Panc1 (cell line): ENCODE measurements around the gene HGFAC. TPM values are rescaled to one million over a fixed set of nuclear protein-coding genes. Genes with fewer than 3 reads are reported as not detected.

Source experiments
- ATAC-seq: fragments of 200-7000 bp; cut with Tn5 transposase; 2 replicates; pipeline ENCODE4 v1.9.1; 2020; ENCODE audit warnings: mild to moderate bottlenecking, moderate library complexity
- BruUV-seq: library from RNA; stranded (reverse); fragments of 400-500 nt; replicated peaks from 2 replicates; lab custom pipeline; 2021; lab: Mats Ljungman, UMichigan
- CTCF ChIA-PET: fragments of 300-600 bp; sonication (Branson Sonifier 250); formaldehyde crosslinking; loops from one replicate; lab custom pipeline; 2022; ENCODE audit warnings: antibody characterized with exemption; lab: Charles Lee
- POLR2A ChIA-PET: fragments of 300-600 bp; sonication (Branson Sonifier 250); formaldehyde crosslinking; loops from one replicate; lab custom pipeline; 2022; ENCODE audit warnings: antibody characterized with exemption; lab: Charles Lee
- DNase-seq: peaks from one replicate; pipeline ENCODE4 v3.0.0-alpha.2; 2010; ENCODE audit warnings: low read depth, low spot score
- H3K27ac ChIP-seq: 2 replicates; pipeline ENCODE4 v1.5.1; 2011; ENCODE audit warnings: mild to moderate bottlenecking, low read length, inconsistent platforms
- H3K27me3 ChIP-seq: fragments of 200-500 bp; sonication (Bioruptor generic); 2 replicates; pipeline ENCODE4 v1.6.0; 2014; ENCODE audit warnings: low read length, inconsistent platforms; ENCODE audit not compliant: control insufficient read depth, insufficient read depth
- H3K36me3 ChIP-seq: fragments of 200-500 bp; sonication (Bioruptor generic); 2 replicates; pipeline ENCODE4 v1.5.1; 2014; ENCODE audit warnings: inconsistent platforms, mild to moderate bottlenecking, low read length, moderate library complexity; ENCODE audit not compliant: control insufficient read depth, insufficient read depth
- H3K4me1 ChIP-seq: 2 replicates; pipeline ENCODE4 v1.5.1; 2011; ENCODE audit warnings: inconsistent platforms, mild to moderate bottlenecking, low read length, moderate library complexity; ENCODE audit not compliant: control insufficient read depth, insufficient read depth
- H3K4me3 ChIP-seq, 2 experiments: 2 replicates each; pipeline ENCODE4 v1.5.1; 2011 to 2012; ENCODE audit warnings: low read depth in 2 of 2, low read length in 2 of 2, mild to moderate bottlenecking in 2 of 2, inconsistent platforms in 1 of 2, moderate library complexity in 1 of 2
- H3K9me3 ChIP-seq: fragments of 200-500 bp; sonication (Bioruptor generic); 2 replicates; pipeline ENCODE4 v1.5.1; 2014; ENCODE audit warnings: low read depth, mild to moderate bottlenecking, inconsistent platforms, low read length, moderate library complexity; ENCODE audit not compliant: control insufficient read depth, insufficient read depth
- CTCF ChIP-seq: fragments of 450-650 bp; IDR thresholded peaks from 2 replicates; pipeline ENCODE4 v1.5.1; 2017; ENCODE audit warnings: mild to moderate bottlenecking
- POLR2AphosphoS5 ChIP-seq: IDR thresholded peaks from 2 replicates; pipeline ENCODE4 v1.6.1; 2012; ENCODE audit warnings: mild to moderate bottlenecking, low read depth, low read length, moderate library complexity
- REST ChIP-seq, 2 experiments: IDR thresholded peaks; 2 replicates each; pipeline ENCODE4 v1.6.1; 2011 to 2012; ENCODE audit warnings: low read depth in 2 of 2, control low read depth in 1 of 2, low read length in 1 of 2, mild to moderate bottlenecking in 1 of 2, moderate library complexity in 1 of 2; ENCODE audit not compliant: insufficient read depth in 1 of 2
- SIN3A ChIP-seq: IDR thresholded peaks from 2 replicates; pipeline ENCODE4 v1.6.1; 2012; ENCODE audit warnings: low read depth, mild to moderate bottlenecking, low read length, moderate library complexity, borderline replicate concordance; ENCODE audit not compliant: insufficient read depth
- TCF7L2 ChIP-seq: IDR thresholded peaks from 2 replicates; pipeline ENCODE4 v1.6.1; 2011; ENCODE audit warnings: mild to moderate bottlenecking, low read depth, low read length, inconsistent platforms
- in situ Hi-C: cut with HindIII; loops from 2 replicates; pipeline ENCODE4 v1.10.0; 2016; ENCODE audit warnings: low sequenced_read_pairs, low pct_unique_long_range_greater_than_20kb
- intact Hi-C: fragments of 100-400 bp; cut with micrococcal nuclease; formaldehyde crosslinking; loops from one replicate; pipeline ENCODE4 v1.10.0; 2022; ENCODE audit not compliant: unreplicated experiment
- total RNA-seq: library from RNA; stranded (reverse); gene quantifications from one replicate; pipeline ENCODE4 v1.2.1, GENCODE V29; 2021; ENCODE audit not compliant: unreplicated experiment

Gene HGFAC
- total RNA-seq, 1 experiment from 2014 or later = 0.59 TPM

GRCh38 chr4:3466691-3467600 is 25.2 kb downstream of the HGFAC start:
- intact Hi-C loops = no loop called here
- TF ChIP-seq CTCF (no peak), POLR2AphosphoS5 (no peak), REST (IDR thresholded peaks at IDR 0.05; ENCODE audit: insufficient read depth in 1 of 2, low read depth in 2 of 2, low read length in 1 of 2) (no peak), SIN3A (no peak), TCF7L2 (no peak)
- no peak for DNase-seq
- no peak for ATAC-seq
- no peak overlapping the region for H3K4me3 ChIP-seq
- POLR2A ChIA-PET = no interaction called here
- no peaks in the 10 kb centered on the region for H3K27me3 ChIP-seq
- no peaks in the 10 kb centered on the region for H3K9me3 ChIP-seq
- no peaks in the 10 kb centered on the region for H3K36me3 ChIP-seq
- no TSS peak for BruUV-seq
- H3K27ac ChIP-seq = no peak overlapping the region
- H3K4me1 ChIP-seq = no peaks in the 10 kb centered on the region
- in situ Hi-C loops = no loop called here
- CTCF ChIA-PET = no interaction called here

GRCh38 chr4:3467601-3468031 is 25.8 kb downstream of the HGFAC start:
- DNase-seq = no peak
- no peak for ATAC-seq
- Histone ChIP-seq H3K9me3 (no peaks in the 10 kb centered on the region), H3K27me3 (no peaks in the 10 kb centered on the region), H3K27ac (no peak overlapping the region), H3K36me3 (no peaks in the 10 kb centered on the region), H3K4me1 (no peaks in the 10 kb centered on the region), H3K4me3 (no peak overlapping the region)
- intact Hi-C loops (no loop called here), in situ Hi-C loops (no loop called here)
- CTCF ChIA-PET = no interaction called here
- BruUV-seq = no TSS peak
- POLR2A ChIA-PET = no interaction called here
- TF ChIP-seq REST (IDR thresholded peaks at IDR 0.05; ENCODE audit: insufficient read depth in 1 of 2, low read depth in 2 of 2, low read length in 1 of 2) = no peak
- TF ChIP-seq TCF7L2 = no peak
- TF ChIP-seq SIN3A = no peak
- TF ChIP-seq POLR2AphosphoS5 = no peak
- no peak for TF ChIP-seq CTCF
